Activated effector memory CD4-positive, alpha-beta T cell treated with Interleukin-2 at 50 U/mL for 16 hours (primary cell): Measurements from ENCODE around the gene EXOSC3.

Experiments used
- DNase-seq: peaks from one replicate; pipeline ENCODE4 v3.0.0-alpha.2; 2020

EXOSC3 gene

DNA sequence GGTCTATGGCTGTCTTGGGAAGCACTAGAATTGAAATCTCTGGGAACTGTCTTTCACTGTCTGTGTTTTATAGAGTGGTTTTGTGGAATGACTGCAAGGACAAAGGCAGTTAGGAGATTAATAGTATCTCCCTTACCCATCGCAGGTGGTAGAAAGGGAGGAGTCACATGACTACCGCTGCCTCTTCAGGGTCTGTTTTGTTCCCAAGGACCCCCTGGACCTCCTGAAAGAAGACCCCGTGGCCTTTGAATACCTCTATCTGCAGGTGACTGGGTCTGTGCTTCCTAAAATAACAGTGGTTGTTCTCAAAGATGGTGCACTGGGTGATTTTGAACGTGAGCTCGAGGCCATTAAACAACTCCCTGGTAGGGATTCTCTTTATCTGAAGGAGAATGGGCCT, 54.0 kb downstream of the EXOSC3 start:
- DNase-seq, result no peak

DNA sequence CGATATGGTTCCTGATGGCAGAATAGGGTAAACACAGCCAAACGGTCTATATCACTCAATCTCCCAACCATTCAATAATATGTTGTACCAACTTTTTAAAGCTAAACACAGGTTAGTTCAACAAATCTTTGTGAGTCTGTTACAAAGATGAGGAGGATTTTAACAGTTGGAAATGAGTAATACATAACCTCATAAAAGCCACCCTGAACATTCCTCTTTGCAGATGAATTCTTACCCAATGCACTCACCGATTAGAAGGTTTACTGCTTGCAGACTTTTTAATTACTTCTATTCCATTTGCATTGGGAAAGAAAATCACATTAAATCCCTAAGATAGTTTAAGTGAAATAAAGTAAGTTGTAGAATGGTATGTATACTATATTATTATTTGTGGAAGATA, 54.6 kb downstream of the EXOSC3 start:
- no peak for DNase-seq
